Hepatocyte (in vitro differentiated cells): ENCODE data around the gene TANC1.

Experiments
- CTCF ChIP-seq: fragments of 200-600 bp; sonication (generic); IDR thresholded peaks from 2 replicates; pipeline ENCODE4 v1.5.1; 2016; ENCODE audit warnings: antibody characterized with exemption, mild to moderate bottlenecking; ENCODE audit not compliant: poor library complexity
- EZH2 ChIP-seq: fragments of 200-600 bp; sonication (generic); IDR thresholded peaks from 2 replicates; pipeline ENCODE4 v1.6.1; 2016; ENCODE audit warnings: antibody characterized with exemption, mild to moderate bottlenecking, borderline replicate concordance
- EZH2phosphoT487 ChIP-seq: fragments of 200-600 bp; sonication (generic); IDR thresholded peaks from one replicate; pipeline ENCODE4 v1.6.1; 2018; ENCODE audit warnings: antibody characterized with exemption, mild to moderate bottlenecking, low read depth, moderate library complexity; ENCODE audit not compliant: unreplicated experiment, severe bottlenecking

DNA sequence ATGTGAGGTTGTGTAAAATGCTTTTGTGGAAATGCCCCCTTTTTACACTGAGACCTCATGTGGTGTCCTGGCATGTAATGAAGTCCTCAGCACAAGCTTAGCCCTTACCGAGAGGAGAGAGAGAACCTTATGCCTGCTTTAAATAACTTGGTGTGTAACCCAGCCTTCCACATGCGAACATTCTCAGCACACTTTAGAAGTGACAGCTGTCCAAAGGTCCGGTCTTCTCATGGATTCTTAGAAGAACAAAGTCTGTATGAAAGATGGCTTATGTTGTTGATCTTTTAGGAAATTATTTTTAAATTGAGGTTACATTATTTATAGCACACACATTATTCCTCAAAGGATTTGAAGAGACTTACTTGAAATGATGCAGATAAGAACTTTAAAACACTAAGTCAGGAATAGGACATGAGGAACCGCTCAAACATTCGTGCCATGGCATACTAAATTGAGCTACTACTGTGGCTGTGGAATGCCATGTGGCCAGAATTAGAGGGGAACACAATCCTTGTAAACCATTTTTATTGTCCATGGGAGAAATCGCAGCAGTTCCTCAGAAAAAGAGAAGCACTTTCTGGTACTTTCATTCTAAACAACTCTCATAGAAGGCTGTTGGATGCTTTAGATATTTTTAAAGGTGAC, 238.4 kb downstream of the TANC1 start:
- no peak for TF ChIP-seq CTCF
- TF ChIP-seq EZH2 = no peak
- TF ChIP-seq EZH2phosphoT487 = no peak
